Caco-2 (cell line): ENCODE results near the gene SGCB. TPM values are rescaled to one million over a fixed set of nuclear protein-coding genes. Genes with fewer than 3 reads are reported as not detected.

ENCODE experiments used
- BruUV-seq: library from RNA; stranded (reverse); fragments of 400-500 nt; replicated peaks from 2 replicates; lab custom pipeline; 2021; lab: Mats Ljungman, UMichigan
- CTCF ChIA-PET: fragments of 300-600 bp; sonication (Branson Sonifier 250); formaldehyde crosslinking; loops from one replicate; lab custom pipeline; 2022; ENCODE audit warnings: antibody characterized with exemption; lab: Charles Lee
- POLR2A ChIA-PET: fragments of 300-600 bp; sonication (Branson Sonifier 250); formaldehyde crosslinking; loops from one replicate; lab custom pipeline; 2022; ENCODE audit warnings: antibody characterized with exemption; lab: Charles Lee
- DNase-seq, 2 experiments: peaks; one replicate each; pipeline versions ENCODE4 v3.0.0 to v3.0.0-alpha.2; 2020 to 2022
- H3K27me3 ChIP-seq: replicated peaks from 2 replicates; pipeline ENCODE4 v1.6.0; 2011; ENCODE audit warnings: low read length; ENCODE audit not compliant: control insufficient read depth, insufficient read depth
- H3K36me3 ChIP-seq: 2 replicates; pipeline ENCODE4 v1.5.1; 2011; ENCODE audit warnings: low read length; ENCODE audit not compliant: control insufficient read depth, insufficient read depth
- H3K4me1 ChIP-seq: fragments of 250-450 bp; sonication (Bioruptor Pico); 2 replicates; pipeline ENCODE4 v1.5.1; 2020; ENCODE audit warnings: mild to moderate bottlenecking
- H3K4me3 ChIP-seq: 2 replicates; pipeline ENCODE4 v1.5.1; 2011; ENCODE audit warnings: low read depth, mild to moderate bottlenecking, control low read depth, low read length
- H3K9me3 ChIP-seq: fragments of 250-450 bp; sonication (Bioruptor Pico); 2 replicates; pipeline ENCODE4 v1.5.1; 2020; ENCODE audit warnings: mild to moderate bottlenecking, moderate library complexity
- H3K27ac Mint-ChIP-seq: one replicate; pipeline ENCODE4 v1.8.0; 2022; ENCODE audit warnings: mixed read lengths; ENCODE audit not compliant: unreplicated experiment
- H3K27me3 Mint-ChIP-seq: one replicate; pipeline ENCODE4 v1.8.0; 2022; ENCODE audit warnings: mixed read lengths; ENCODE audit not compliant: insufficient read depth, unreplicated experiment
- H3K36me3 Mint-ChIP-seq: one replicate; pipeline ENCODE4 v1.8.0; 2022; ENCODE audit warnings: mild to moderate bottlenecking, mixed read lengths; ENCODE audit not compliant: insufficient read depth, unreplicated experiment
- H3K4me1 Mint-ChIP-seq: one replicate; pipeline ENCODE4 v1.8.0; 2022; ENCODE audit warnings: low read depth, mixed read lengths; ENCODE audit not compliant: unreplicated experiment
- H3K4me3 Mint-ChIP-seq: one replicate; pipeline ENCODE4 v1.8.0; 2022; ENCODE audit warnings: mild to moderate bottlenecking, moderate library complexity, mixed read lengths; ENCODE audit not compliant: unreplicated experiment
- H3K9me3 Mint-ChIP-seq: one replicate; pipeline ENCODE4 v1.8.0; 2022; ENCODE audit warnings: mixed read lengths; ENCODE audit not compliant: unreplicated experiment
- intact Hi-C: fragments of 100-400 bp; cut with micrococcal nuclease; formaldehyde crosslinking; loops from one replicate; pipeline ENCODE4 v1.10.0; 2022; ENCODE audit not compliant: unreplicated experiment
- total RNA-seq: library from RNA; stranded (reverse); gene quantifications from 2 replicates; pipeline ENCODE4 v1.2.3, GENCODE V29; 2022
- TF ChIP-seq, protein P1 (sequence below), 2 experiments: fragments of 200-600 bp in 1 of 2; IDR thresholded peaks; 1 replicate in 1 of 2; 2 replicates in 1 of 2; pipeline versions ENCODE4 v1.5.1 to v1.8.0; 2011 to 2022; ENCODE audit warnings: antibody characterized with exemption in 1 of 2, control low read depth in 1 of 2, inconsistent platforms in 1 of 2, low read depth in 1 of 2, low read length in 1 of 2, mild to moderate bottlenecking in 1 of 2, moderate library complexity in 1 of 2; ENCODE audit not compliant: insufficient read depth in 1 of 2, severe bottlenecking in 1 of 2, unreplicated experiment in 1 of 2

Gene SGCB
- total RNA-seq, 1 experiment from 2014 or later: 7.2 TPM

DNA sequence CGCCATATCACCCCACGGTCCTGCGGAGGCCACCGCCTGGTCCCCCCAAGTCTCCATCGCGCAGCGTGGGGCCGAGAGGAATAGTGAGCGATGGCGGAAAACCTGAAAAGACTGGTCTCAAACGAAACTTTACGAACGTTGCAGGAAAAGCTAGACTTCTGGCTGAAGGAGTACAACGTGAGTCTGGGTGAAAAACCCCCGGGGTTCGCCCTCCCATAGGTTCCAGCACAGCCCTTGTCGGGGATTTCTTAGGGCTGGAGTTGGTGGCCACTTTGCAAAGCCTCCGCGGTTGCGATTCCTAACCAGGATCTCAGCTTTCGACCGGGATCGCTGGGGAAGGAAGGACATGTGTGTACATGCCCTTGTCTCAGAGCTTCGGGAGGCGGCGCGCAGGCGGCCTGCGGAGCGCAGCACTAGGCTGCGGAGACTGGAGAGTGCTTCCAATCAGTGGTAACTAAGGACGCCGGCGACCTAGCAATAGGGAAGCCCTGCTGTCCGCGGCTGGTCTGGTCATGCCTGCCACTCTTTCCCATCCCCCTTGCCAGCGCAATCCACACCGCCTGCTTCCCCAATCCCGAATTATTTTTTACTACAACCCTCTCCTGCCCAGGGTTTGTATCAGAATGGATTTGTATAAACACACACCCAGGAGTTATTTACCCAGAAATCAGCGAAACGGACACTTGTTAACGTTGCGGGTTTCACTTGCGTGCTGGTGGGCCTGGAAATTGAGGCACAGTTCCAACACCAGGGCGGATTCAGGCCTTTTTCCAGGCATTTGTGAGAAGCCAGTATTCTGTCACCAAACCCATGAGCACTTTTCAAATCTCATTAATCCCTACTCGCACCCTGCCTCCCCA is 13.7 kb upstream of the SGCB start:
- no peaks in the 10 kb centered on the region for H3K36me3 Mint-ChIP-seq
- H3K4me3 Mint-ChIP-seq: peak overlapping the region; percentile 64
- Histone ChIP-seq H3K4me3 (peak overlapping the region; percentile 37), H3K27me3 (no peaks in the 10 kb centered on the region), H3K36me3 (no peaks in the 10 kb centered on the region), H3K9me3 (no peaks in the 10 kb centered on the region), H3K4me1 (0 out of 2 replicates have a peak, but pooled peaks cover 3% of the 10 kb centered on the region)
- peaks cover 19% of the 10 kb centered on the region for H3K27me3 Mint-ChIP-seq
- H3K4me1 Mint-ChIP-seq: no peaks in the 10 kb centered on the region
- TF ChIP-seq, protein P1, sequence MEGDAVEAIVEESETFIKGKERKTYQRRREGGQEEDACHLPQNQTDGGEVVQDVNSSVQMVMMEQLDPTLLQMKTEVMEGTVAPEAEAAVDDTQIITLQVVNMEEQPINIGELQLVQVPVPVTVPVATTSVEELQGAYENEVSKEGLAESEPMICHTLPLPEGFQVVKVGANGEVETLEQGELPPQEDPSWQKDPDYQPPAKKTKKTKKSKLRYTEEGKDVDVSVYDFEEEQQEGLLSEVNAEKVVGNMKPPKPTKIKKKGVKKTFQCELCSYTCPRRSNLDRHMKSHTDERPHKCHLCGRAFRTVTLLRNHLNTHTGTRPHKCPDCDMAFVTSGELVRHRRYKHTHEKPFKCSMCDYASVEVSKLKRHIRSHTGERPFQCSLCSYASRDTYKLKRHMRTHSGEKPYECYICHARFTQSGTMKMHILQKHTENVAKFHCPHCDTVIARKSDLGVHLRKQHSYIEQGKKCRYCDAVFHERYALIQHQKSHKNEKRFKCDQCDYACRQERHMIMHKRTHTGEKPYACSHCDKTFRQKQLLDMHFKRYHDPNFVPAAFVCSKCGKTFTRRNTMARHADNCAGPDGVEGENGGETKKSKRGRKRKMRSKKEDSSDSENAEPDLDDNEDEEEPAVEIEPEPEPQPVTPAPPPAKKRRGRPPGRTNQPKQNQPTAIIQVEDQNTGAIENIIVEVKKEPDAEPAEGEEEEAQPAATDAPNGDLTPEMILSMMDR (IDR thresholded peaks at IDR 0.05; ENCODE audit: insufficient read depth in 1 of 2, low read depth in 1 of 2, low read length in 1 of 2, severe bottlenecking in 1 of 2, unreplicated experiment in 1 of 2): no peak
- no peaks in the 10 kb centered on the region for H3K9me3 Mint-ChIP-seq
- BruUV-seq: no TSS peak
- H3K27ac Mint-ChIP-seq: no peak overlapping the region
- ChIA-PET POLR2A (no interaction called here), CTCF (no interaction called here)
- intact Hi-C loops: no loop called here
- DNase-seq: peak; percentile 48 to 59

DNA sequence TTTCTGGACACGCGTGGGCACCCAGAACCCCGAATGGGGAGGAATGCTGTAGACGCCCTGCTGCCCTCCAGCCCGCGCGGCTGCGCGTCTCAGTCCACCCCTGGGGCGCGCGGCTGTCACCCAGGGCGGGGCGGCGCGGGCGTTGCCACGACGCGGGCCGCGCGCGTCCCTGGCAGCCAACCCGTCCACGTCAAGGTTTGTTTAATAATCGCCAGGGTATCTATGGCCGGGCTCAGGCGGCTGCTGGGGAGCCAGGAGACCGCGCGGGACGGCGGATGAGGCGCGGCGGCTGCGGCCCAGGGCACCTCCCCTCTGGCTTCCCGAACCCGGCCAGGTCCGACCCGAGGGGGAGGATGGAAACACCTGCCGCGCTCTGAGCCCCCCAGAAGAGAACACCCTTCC is 13.1 kb upstream of the SGCB start, which contains the start of gene SPATA18:
Gene SPATA18 (plus strand): TSS at position 92 of the 402 bp plus-strand sequence. CDS start 401 bp downstream, outside the sequence.
- no peaks in the 10 kb centered on the region for H3K36me3 Mint-ChIP-seq
- TF ChIP-seq, protein P1 (IDR thresholded peaks at IDR 0.05; ENCODE audit: insufficient read depth in 1 of 2, low read depth in 1 of 2, low read length in 1 of 2, severe bottlenecking in 1 of 2, unreplicated experiment in 1 of 2): no peak
- H3K4me1 Mint-ChIP-seq: no peaks in the 10 kb centered on the region
- peaks cover 17% of the 10 kb centered on the region for H3K27me3 Mint-ChIP-seq
- H3K9me3 Mint-ChIP-seq: no peaks in the 10 kb centered on the region
- peak within 1 kb of the TSS; percentile 37 for H3K4me3 ChIP-seq
- 0 out of 2 replicates have a peak, but pooled peaks cover 3% of the 10 kb centered on the region for H3K4me1 ChIP-seq
- no peaks in the 10 kb centered on the region for H3K9me3 ChIP-seq
- POLR2A ChIA-PET: no interaction called here
- peak in 1 of 2 experiments; percentile 1 for DNase-seq
- no peaks in the 10 kb centered on the region for H3K36me3 ChIP-seq
- intact Hi-C loops: no loop called here
- H3K27ac Mint-ChIP-seq: no peak within 1 kb of the TSS
- H3K4me3 Mint-ChIP-seq: peak within 1 kb of the TSS; percentile 64
- CTCF ChIA-PET: no interaction called here
- BruUV-seq: no TSS peak
- H3K27me3 ChIP-seq: no peaks in the 10 kb centered on the region

DNA sequence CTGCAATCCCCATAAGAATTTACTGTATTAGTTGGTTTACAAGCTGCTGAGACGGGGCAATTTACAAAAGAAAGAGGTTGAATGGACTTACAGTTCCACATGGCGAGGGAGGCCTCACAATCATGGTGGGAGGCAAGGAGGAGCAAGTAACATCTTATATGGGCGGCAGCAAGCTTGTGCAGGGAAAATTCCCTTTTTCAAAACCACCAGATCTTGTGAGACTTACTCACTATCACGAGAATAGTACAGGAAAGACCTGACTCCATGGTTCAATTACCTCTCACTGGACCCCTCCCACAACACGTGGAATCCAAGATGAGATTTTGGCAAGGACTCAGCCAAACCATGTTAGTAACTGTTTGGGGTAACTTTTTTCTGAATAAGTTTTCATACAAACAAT is 11.2 kb upstream of the SGCB start:
- no TSS peak for BruUV-seq
- no peak overlapping the region for H3K27ac Mint-ChIP-seq

More for the DNA sequence above, 11.2 kb upstream of the SGCB start:
- Histone ChIP-seq H3K36me3 (no peaks in the 10 kb centered on the region), H3K4me3 (no peak overlapping the region), H3K9me3 (no peaks in the 10 kb centered on the region), H3K27me3 (no peaks in the 10 kb centered on the region), H3K4me1 (0 out of 2 replicates have a peak, but pooled peaks cover 3% of the 10 kb centered on the region)
- Mint-ChIP-seq H3K36me3 (no peaks in the 10 kb centered on the region), H3K9me3 (no peaks in the 10 kb centered on the region), H3K4me3 (no peak overlapping the region), H3K4me1 (no peaks in the 10 kb centered on the region), H3K27me3 (peaks cover 14% of the 10 kb centered on the region)
- intact Hi-C loops: no loop called here
- TF ChIP-seq, protein P1 (IDR thresholded peaks at IDR 0.05; ENCODE audit: insufficient read depth in 1 of 2, low read depth in 1 of 2, low read length in 1 of 2, severe bottlenecking in 1 of 2, unreplicated experiment in 1 of 2): no peak
- POLR2A ChIA-PET: no interaction called here
- no peak for DNase-seq
- CTCF ChIA-PET: no interaction called here
